ENCODE measurements around the gene MAOB. TPM values are rescaled to one million over a fixed set of nuclear protein-coding genes. Genes with fewer than 3 reads are reported as not detected.

The MAOB gene
- total RNA-seq, 1 donor from 2014 or later = 0.48 TPM

DNA sequence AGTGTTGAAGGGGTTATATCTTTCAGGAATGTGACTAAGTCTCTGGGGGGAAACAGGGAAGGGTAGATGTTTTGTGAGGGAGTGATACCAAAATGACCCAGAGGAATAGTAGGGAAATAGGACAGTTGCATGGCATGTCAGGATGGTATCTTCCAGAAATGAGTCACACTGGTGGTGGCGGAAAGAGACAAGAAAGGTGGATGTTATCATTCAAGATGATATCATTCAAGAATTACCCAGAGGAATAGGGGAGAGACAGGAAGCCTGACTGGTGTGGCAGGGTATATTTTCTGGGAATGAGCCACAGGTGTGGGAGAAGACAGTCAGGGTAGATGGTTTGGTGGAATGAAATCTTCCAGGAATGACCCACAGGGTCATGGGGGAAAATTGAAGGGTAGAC, 165.1 kb downstream of the MAOB start:
- DNase-seq (ENCODE audit: low spot score) = no peak

- no peak for DNase-seq (ENCODE audit: low spot score)
Observed at GRCh38 chrX:43716696-43717095, 165.6 kb downstream of the MAOB start.

Other genes with a start within 250 kb of the MAOB start
- 12.5 TPM for gene MAOA, start 226.2 kb downstream of the MAOB start, total RNA-seq (ENCODE audit: insufficient read depth, low replicate concordance)
- not detected for gene NDP, start 90.9 kb upstream of the MAOB start, total RNA-seq (ENCODE audit: insufficient read depth, low replicate concordance)

Data from umbilical cord (tissue), 2 donors.